ENCODE measurements around the gene NUDT17.

NUDT17 gene

DNA sequence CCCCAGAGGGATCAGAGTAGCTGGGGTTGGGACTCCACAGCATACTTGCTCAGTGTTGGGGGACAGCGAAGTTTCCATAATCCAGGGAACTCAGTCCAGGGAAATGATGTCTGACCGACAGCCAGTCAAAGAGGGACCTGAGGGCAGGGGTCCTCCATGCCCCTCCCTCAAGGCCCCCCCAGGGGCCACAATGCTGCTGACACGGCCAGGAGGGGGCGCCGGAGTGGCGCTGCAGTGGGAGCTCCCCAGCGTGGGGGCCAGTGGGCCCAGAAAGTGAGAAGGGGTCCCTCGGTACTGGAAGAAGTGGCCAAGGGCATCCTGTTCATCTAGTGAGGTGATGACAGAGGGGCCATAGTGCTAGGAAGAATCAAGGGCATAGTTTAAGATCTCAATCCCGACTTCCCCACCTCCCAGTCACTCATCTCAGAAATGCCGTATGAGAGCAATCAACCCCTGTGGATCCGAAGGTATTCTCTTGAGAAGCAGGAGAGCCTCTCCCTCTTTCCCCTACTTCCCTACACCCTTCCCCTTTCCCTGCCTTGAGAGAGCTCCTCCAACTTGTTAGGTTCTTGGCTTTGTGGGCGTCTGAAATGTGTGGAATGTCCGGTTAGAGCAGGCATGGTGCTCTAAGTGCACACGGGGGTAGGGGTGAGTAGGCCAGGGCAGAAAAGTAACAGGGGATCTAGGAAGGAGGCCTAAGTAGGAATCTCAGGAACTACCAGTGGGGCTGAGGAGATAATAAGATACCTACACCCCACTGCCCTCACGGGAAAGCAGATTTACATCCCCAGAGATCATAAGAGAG lies 4.1 kb downstream of the NUDT17 start:
- no peak for TF ChIP-seq GLI2 (tag by site-specific recombination; IDR thresholded peaks at IDR 0.05; ENCODE audit: borderline replicate concordance, low read depth)
- TF ChIP-seq ZNF37A (tag by site-specific recombination; IDR thresholded peaks at IDR 0.05): no peak
- no peak for TF ChIP-seq ZNF544 (tag by site-specific recombination; IDR thresholded peaks at IDR 0.05)
- TF ChIP-seq, protein P1, sequence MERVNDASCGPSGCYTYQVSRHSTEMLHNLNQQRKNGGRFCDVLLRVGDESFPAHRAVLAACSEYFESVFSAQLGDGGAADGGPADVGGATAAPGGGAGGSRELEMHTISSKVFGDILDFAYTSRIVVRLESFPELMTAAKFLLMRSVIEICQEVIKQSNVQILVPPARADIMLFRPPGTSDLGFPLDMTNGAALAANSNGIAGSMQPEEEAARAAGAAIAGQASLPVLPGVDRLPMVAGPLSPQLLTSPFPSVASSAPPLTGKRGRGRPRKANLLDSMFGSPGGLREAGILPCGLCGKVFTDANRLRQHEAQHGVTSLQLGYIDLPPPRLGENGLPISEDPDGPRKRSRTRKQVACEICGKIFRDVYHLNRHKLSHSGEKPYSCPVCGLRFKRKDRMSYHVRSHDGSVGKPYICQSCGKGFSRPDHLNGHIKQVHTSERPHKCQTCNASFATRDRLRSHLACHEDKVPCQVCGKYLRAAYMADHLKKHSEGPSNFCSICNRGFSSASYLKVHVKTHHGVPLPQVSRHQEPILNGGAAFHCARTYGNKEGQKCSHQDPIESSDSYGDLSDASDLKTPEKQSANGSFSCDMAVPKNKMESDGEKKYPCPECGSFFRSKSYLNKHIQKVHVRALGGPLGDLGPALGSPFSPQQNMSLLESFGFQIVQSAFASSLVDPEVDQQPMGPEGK (tag by site-specific recombination; IDR thresholded peaks at IDR 0.05): peak; percentile 43; the same call in 1 of the 2 replicates
- TF ChIP-seq, protein P2, sequence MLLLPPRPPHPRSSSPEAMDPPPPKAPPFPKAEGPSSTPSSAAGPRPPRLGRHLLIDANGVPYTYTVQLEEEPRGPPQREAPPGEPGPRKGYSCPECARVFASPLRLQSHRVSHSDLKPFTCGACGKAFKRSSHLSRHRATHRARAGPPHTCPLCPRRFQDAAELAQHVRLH (tag by site-specific recombination; IDR thresholded peaks at IDR 0.05): no peak
- no peak for TF ChIP-seq ZNF560 (tag by site-specific recombination; IDR thresholded peaks at IDR 0.05; ENCODE audit: borderline replicate concordance)
- TF ChIP-seq, protein P3, sequence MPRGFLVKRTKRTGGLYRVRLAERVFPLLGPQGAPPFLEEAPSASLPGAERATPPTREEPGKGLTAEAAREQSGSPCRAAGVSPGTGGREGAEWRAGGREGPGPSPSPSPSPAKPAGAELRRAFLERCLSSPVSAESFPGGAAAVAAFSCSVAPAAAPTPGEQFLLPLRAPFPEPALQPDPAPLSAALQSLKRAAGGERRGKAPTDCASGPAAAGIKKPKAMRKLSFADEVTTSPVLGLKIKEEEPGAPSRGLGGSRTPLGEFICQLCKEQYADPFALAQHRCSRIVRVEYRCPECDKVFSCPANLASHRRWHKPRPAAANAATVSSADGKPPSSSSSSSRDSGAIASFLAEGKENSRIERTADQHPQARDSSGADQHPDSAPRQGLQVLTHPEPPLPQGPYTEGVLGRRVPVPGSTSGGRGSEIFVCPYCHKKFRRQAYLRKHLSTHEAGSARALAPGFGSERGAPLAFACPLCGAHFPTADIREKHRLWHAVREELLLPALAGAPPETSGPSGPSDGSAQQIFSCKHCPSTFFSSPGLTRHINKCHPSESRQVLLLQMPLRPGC (tag by site-specific recombination; IDR thresholded peaks at IDR 0.05): no peak
- TF ChIP-seq, protein P4, sequence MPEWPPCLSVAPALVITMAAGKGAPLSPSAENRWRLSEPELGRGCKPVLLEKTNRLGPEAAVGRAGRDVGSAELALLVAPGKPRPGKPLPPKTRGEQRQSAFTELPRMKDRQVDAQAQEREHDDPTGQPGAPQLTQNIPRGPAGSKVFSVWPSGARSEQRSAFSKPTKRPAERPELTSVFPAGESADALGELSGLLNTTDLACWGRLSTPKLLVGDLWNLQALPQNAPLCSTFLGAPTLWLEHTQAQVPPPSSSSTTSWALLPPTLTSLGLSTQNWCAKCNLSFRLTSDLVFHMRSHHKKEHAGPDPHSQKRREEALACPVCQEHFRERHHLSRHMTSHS (tag by site-specific recombination; IDR thresholded peaks at IDR 0.05): no peak
- TF ChIP-seq ZNF843 (tag by site-specific recombination; IDR thresholded peaks at IDR 0.05): no peak
- TF ChIP-seq ZNF2 (tag by site-specific recombination; IDR thresholded peaks at IDR 0.05): no peak
- no peak for TF ChIP-seq ZNF521 (tag by site-specific recombination; IDR thresholded peaks at IDR 0.05)
- peak; percentile 53; the same call in 1 of the 2 replicates for TF ChIP-seq GLIS2 (tag by site-specific recombination; IDR thresholded peaks at IDR 0.05)
- TF ChIP-seq, protein P5, sequence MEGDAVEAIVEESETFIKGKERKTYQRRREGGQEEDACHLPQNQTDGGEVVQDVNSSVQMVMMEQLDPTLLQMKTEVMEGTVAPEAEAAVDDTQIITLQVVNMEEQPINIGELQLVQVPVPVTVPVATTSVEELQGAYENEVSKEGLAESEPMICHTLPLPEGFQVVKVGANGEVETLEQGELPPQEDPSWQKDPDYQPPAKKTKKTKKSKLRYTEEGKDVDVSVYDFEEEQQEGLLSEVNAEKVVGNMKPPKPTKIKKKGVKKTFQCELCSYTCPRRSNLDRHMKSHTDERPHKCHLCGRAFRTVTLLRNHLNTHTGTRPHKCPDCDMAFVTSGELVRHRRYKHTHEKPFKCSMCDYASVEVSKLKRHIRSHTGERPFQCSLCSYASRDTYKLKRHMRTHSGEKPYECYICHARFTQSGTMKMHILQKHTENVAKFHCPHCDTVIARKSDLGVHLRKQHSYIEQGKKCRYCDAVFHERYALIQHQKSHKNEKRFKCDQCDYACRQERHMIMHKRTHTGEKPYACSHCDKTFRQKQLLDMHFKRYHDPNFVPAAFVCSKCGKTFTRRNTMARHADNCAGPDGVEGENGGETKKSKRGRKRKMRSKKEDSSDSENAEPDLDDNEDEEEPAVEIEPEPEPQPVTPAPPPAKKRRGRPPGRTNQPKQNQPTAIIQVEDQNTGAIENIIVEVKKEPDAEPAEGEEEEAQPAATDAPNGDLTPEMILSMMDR (tag by site-specific recombination; IDR thresholded peaks at IDR 0.05): peak; percentile 39; the same call in 1 of the 2 replicates
- TF ChIP-seq ZNF768 (tag by site-specific recombination; IDR thresholded peaks at IDR 0.05): no peak
- TF ChIP-seq MEIS1 (CRISPR knock-in tag; IDR thresholded peaks at IDR 0.05; ENCODE audit: borderline replicate concordance): no peak
- TF ChIP-seq, protein P6, sequence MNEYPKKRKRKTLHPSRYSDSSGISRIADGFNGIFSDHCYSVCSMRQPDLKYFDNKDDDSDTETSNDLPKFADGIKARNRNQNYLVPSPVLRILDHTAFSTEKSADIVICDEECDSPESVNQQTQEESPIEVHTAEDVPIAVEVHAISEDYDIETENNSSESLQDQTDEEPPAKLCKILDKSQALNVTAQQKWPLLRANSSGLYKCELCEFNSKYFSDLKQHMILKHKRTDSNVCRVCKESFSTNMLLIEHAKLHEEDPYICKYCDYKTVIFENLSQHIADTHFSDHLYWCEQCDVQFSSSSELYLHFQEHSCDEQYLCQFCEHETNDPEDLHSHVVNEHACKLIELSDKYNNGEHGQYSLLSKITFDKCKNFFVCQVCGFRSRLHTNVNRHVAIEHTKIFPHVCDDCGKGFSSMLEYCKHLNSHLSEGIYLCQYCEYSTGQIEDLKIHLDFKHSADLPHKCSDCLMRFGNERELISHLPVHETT (tag by site-specific recombination; IDR thresholded peaks at IDR 0.05): no peak
- no peak for TF ChIP-seq ZNF48 (tag by site-specific recombination; IDR thresholded peaks at IDR 0.05)
- 0 out of 2 replicates have a peak, but pooled peaks cover 3% of the 10 kb centered on the region for H3K4me1 ChIP-seq (ENCODE audit: control insufficient read depth, insufficient read depth, low read length)
- POLR2A ChIA-PET: interaction anchor here (1.0 to 9.0 kb wide), 4 partner anchors 8 to 109 kb away, joined by 3 to 127 read pairs (median 3); partner anchors contain the start of genes LIX1L, PIAS3, POLR3C and RNF115
- H3K9me3 ChIP-seq (ENCODE audit: control insufficient read depth, insufficient read depth, low read depth, low read length): no peaks in the 10 kb centered on the region
- H3K36me3 ChIP-seq (ENCODE audit: control insufficient read depth in 2 of 2, insufficient read depth in 1 of 2, low read length in 2 of 2): peaks cover 24 to 70% of the 10 kb centered on the region in 2 experiments; a peak in 2 of 3 replicates
- CTCF ChIA-PET: interaction anchor here (0.6 to 8.6 kb wide), 10 partner anchors 10 to 162 kb away, joined by 3 to 190 read pairs (median 7); partner anchors contain the start of genes LIX1L and PIAS3
- no peak overlapping the region for H3K27ac ChIP-seq (ENCODE audit: extremely low read depth, low read depth, low read length)
- H3K4me3 ChIP-seq (ENCODE audit: low read depth, low read length): no peak overlapping the region
